HCT116 (cell line): ENCODE data around the gene ZBTB20. TPM values are rescaled to one million over a fixed set of nuclear protein-coding genes. Genes with fewer than 3 reads are reported as not detected.

Experiments
- ATAC-seq: fragments of 200-7000 bp; cut with Tn5 transposase; 2 replicates; pipeline ENCODE4 v1.9.1; 2020; ENCODE audit warnings: mild to moderate bottlenecking, moderate library complexity
- BruUV-seq: library from RNA; stranded (reverse); fragments of 400-500 nt; replicated peaks from 2 replicates; lab custom pipeline; 2021; lab: Mats Ljungman, UMichigan
- CTCF ChIA-PET: fragments of 300-600 bp; sonication (Branson Sonifier 250); formaldehyde crosslinking; loops from one replicate; lab custom pipeline; 2021; ENCODE audit warnings: antibody characterized with exemption; lab: Charles Lee
- POLR2A ChIA-PET: fragments of 300-600, 350-600 bp; sonication (Branson Sonifier 250); formaldehyde crosslinking; loops from one replicate; lab custom pipeline; 2021; ENCODE audit warnings: antibody characterized with exemption; lab: Charles Lee
- RAD21 ChIA-PET, 2 experiments: fragments of 300-600 bp; sonication (Branson Sonifier 250); formaldehyde crosslinking; loops; one replicate each; lab custom pipeline; 2023; ENCODE audit warnings: low total read pairs in 2 of 2; ENCODE audit not compliant: uncharacterized antibody in 2 of 2, unreplicated experiment in 2 of 2, low non-redundant PET in 1 of 2; lab: Charles Lee
- DNase-seq: peaks from one replicate; pipeline ENCODE4 v3.0.0-alpha.2; 2010; ENCODE audit warnings: low read depth, low spot score
- H2AFZ ChIP-seq: fragments of 200-600 bp; shearing (Covaris generic), sonication (generic); 2 replicates; pipeline ENCODE4 v1.6.1; 2017; ENCODE audit warnings: low read depth, mixed run types, mixed read lengths, antibody characterized with exemption, low read length; ENCODE audit not compliant: poor library complexity, severe bottlenecking
- H3K27ac ChIP-seq: 2 replicates; pipeline ENCODE4 v1.5.1; 2012; ENCODE audit warnings: low read depth, low read length
- H3K27me3 ChIP-seq: fragments of 200-600 bp; sonication (generic); 2 replicates; pipeline ENCODE4 v1.6.1; 2016; ENCODE audit warnings: mixed run types, low read length, mixed read lengths; ENCODE audit not compliant: insufficient read depth
- H3K36me3 ChIP-seq, 2 experiments: fragments of 200-500 bp in 1 of 2; fragments of 200-600 bp in 1 of 2; sonication (Bioruptor generic) in 1 of 2; sonication (generic) in 1 of 2; 2 replicates each; pipeline versions ENCODE4 v1.5.1 to v1.6.1; 2014 to 2016; ENCODE audit warnings: low read length in 2 of 2, inconsistent platforms in 1 of 2, mixed read lengths in 1 of 2, mixed run types in 1 of 2; ENCODE audit not compliant: insufficient read depth in 2 of 2, control insufficient read depth in 1 of 2
- H3K4me1 ChIP-seq, 2 experiments: fragments of 200-600 bp in 1 of 2; sonication (generic) in 1 of 2; 2 replicates each; pipeline versions ENCODE4 v1.5.1 to v1.6.1; 2012 to 2017; ENCODE audit warnings: low read length in 2 of 2, inconsistent platforms in 1 of 2, mild to moderate bottlenecking in 1 of 2, mixed read lengths in 1 of 2, mixed run types in 1 of 2, moderate library complexity in 1 of 2; ENCODE audit not compliant: insufficient read depth in 2 of 2, control insufficient read depth in 1 of 2
- H3K4me2 ChIP-seq: fragments of 200-600 bp; sonication (generic); 2 replicates; pipeline ENCODE4 v1.6.1; 2017; ENCODE audit warnings: mixed run types, low read length, mixed read lengths
- H3K4me3 ChIP-seq, 2 experiments: fragments of 200-600 bp in 1 of 2; sonication (generic) in 1 of 2; replicated peaks in 1 of 2; 2 replicates each; pipeline ENCODE4 v1.5.1; 2011 to 2016; ENCODE audit warnings: low read length in 2 of 2, control low read depth in 1 of 2, low read depth in 1 of 2, mild to moderate bottlenecking in 1 of 2, mixed read lengths in 1 of 2, mixed run types in 1 of 2
- H3K79me2 ChIP-seq: fragments of 200-600 bp; sonication (generic); 2 replicates; pipeline ENCODE4 v1.6.1; 2017; ENCODE audit warnings: mild to moderate bottlenecking, mixed run types, low read length, moderate library complexity, mixed read lengths; ENCODE audit not compliant: insufficient read depth
- H3K9ac ChIP-seq: fragments of 200-600 bp; sonication (generic); 2 replicates; pipeline ENCODE4 v1.6.1; 2016; ENCODE audit warnings: low read length, mixed read lengths
- H3K9me2 ChIP-seq: fragments of 200-600 bp; sonication (generic), shearing (Covaris generic); 2 replicates; pipeline ENCODE4 v1.6.1; 2017; ENCODE audit warnings: mixed run types, mild to moderate bottlenecking, moderate library complexity; ENCODE audit not compliant: insufficient read depth
- H3K9me3 ChIP-seq, 2 experiments: fragments of 200-500 bp in 1 of 2; fragments of 200-600 bp in 1 of 2; sonication (Bioruptor generic) in 1 of 2; sonication (generic) in 1 of 2; 2 replicates each; pipeline ENCODE4 v1.6.1; 2014 to 2017; ENCODE audit warnings: low read length in 2 of 2, mixed read lengths in 2 of 2, inconsistent platforms in 1 of 2, low read depth in 1 of 2, mild to moderate bottlenecking in 1 of 2, mixed run types in 1 of 2, moderate library complexity in 1 of 2; ENCODE audit not compliant: control insufficient read depth in 1 of 2, insufficient read depth in 1 of 2
- H4K20me1 ChIP-seq: fragments of 200-600 bp; sonication (generic), shearing (Covaris generic); 2 replicates; pipeline ENCODE4 v1.6.1; 2017; ENCODE audit warnings: mixed run types, mild to moderate bottlenecking, moderate library complexity; ENCODE audit not compliant: insufficient read depth
- ATF3 ChIP-seq: IDR thresholded peaks from 2 replicates; pipeline ENCODE4 v1.6.1; 2012
- CEBPB ChIP-seq: IDR thresholded peaks from 2 replicates; pipeline ENCODE4 v1.6.1; 2012; ENCODE audit warnings: low read depth
- EGR1 ChIP-seq: IDR thresholded peaks from 2 replicates; pipeline ENCODE4 v1.6.1; 2012; ENCODE audit warnings: low read depth
- ELF1 ChIP-seq: IDR thresholded peaks from 2 replicates; pipeline ENCODE4 v1.6.1; 2012; ENCODE audit warnings: low read depth, borderline replicate concordance
- EZH2 ChIP-seq: fragments of 200-600 bp; sonication (generic); IDR thresholded peaks from 2 replicates; pipeline ENCODE4 v1.6.1; 2017; ENCODE audit warnings: antibody characterized with exemption, mixed run types
- EZH2phosphoT487 ChIP-seq: fragments of 200-600 bp; IDR thresholded peaks from 2 replicates; pipeline ENCODE4 v1.6.1; 2018; ENCODE audit warnings: antibody characterized with exemption, borderline replicate concordance
- FOSL1 ChIP-seq: IDR thresholded peaks from 2 replicates; pipeline ENCODE4 v1.6.1; 2012; ENCODE audit warnings: low read depth
- POLR2AphosphoS5 ChIP-seq: IDR thresholded peaks from 2 replicates; pipeline ENCODE4 v1.6.1; 2011; ENCODE audit warnings: mild to moderate bottlenecking, low read depth, low read length, moderate library complexity
- SIN3A ChIP-seq: IDR thresholded peaks from 2 replicates; pipeline ENCODE4 v1.6.1; 2012; ENCODE audit warnings: low read depth
- SRF ChIP-seq: IDR thresholded peaks from 2 replicates; pipeline ENCODE4 v1.6.1; 2012; ENCODE audit warnings: low read depth
- TCF7L2 ChIP-seq: IDR thresholded peaks from 2 replicates; pipeline ENCODE4 v1.7.0; 2011; ENCODE audit warnings: borderline replicate concordance, inconsistent platforms; ENCODE audit not compliant: insufficient read depth, insufficient read length; ENCODE audit errors: extremely low read depth
- YY1 ChIP-seq: IDR thresholded peaks from 2 replicates; pipeline ENCODE4 v1.6.1; 2011; ENCODE audit warnings: low read length, low read depth, moderate library complexity, mild to moderate bottlenecking; ENCODE audit not compliant: insufficient replicate concordance; ENCODE audit errors: extremely low read depth
- ZFX ChIP-seq: fragments of 450-650 bp; IDR thresholded peaks from 2 replicates; pipeline ENCODE4 v1.6.1; 2017
- ZNF274 ChIP-seq: fragments of 200-500 bp; sonication (Bioruptor generic); IDR thresholded peaks from 2 replicates; pipeline ENCODE4 v1.6.1; 2014; ENCODE audit warnings: mild to moderate bottlenecking, low read depth, low read length, inconsistent platforms
- intact Hi-C: fragments of 100-400 bp; cut with micrococcal nuclease; formaldehyde crosslinking; loops from 2 replicates; pipeline ENCODE4 v1.10.0; 2022
- total RNA-seq: library from RNA; stranded (reverse); gene quantifications from one replicate; pipeline ENCODE4 v1.2.1, GENCODE V29; 2021; ENCODE audit not compliant: unreplicated experiment
- TF ChIP-seq, protein P1 (sequence below): IDR thresholded peaks from 2 replicates; pipeline ENCODE4 v1.6.1; 2012
- TF ChIP-seq, protein P2 (sequence below), 3 experiments: fragments of 200-600 bp in 1 of 3; sonication (generic) in 1 of 3; IDR thresholded peaks in 2 of 3; conservative IDR thresholded peaks in 1 of 3; 2 replicates each; pipeline ENCODE4 v1.5.1; 2012 to 2017; ENCODE audit warnings: low read depth in 2 of 3, low read length in 2 of 3, antibody characterized with exemption in 1 of 3, borderline replicate concordance in 1 of 3, control low read depth in 1 of 3, mild to moderate bottlenecking in 1 of 3, mixed read lengths in 1 of 3, mixed run types in 1 of 3, moderate library complexity in 1 of 3; ENCODE audit not compliant: insufficient read depth in 1 of 3
- TF ChIP-seq, protein P3 (sequence below): IDR thresholded peaks from 2 replicates; pipeline ENCODE4 v1.6.1; 2011; ENCODE audit warnings: mild to moderate bottlenecking, low read length, moderate library complexity; ENCODE audit not compliant: insufficient replicate concordance; ENCODE audit errors: extremely low read depth

ZBTB20 gene
- total RNA-seq, 1 experiment from 2014 or later = 42.1 TPM

GRCh38 chr3:114308377-114308776 lies 838.7 kb downstream of the ZBTB20 start:
- Histone ChIP-seq H3K4me3 (no peak overlapping the region), H3K4me2 (no peak overlapping the region), H3K9me3 (no peaks in the 10 kb centered on the region), H3K4me1 (no peaks in the 10 kb centered on the region), H3K79me2 (no peaks in the 10 kb centered on the region), H3K36me3 (no peaks in the 10 kb centered on the region), H3K9ac (no peak overlapping the region), H4K20me1 (no peaks in the 10 kb centered on the region), H3K27me3 (no peaks in the 10 kb centered on the region), H3K9me2 (no peaks in the 10 kb centered on the region), H3K27ac (no peak overlapping the region), H2AFZ (no peak overlapping the region)
- no peak for TF ChIP-seq ATF3
- TF ChIP-seq, protein P1, sequence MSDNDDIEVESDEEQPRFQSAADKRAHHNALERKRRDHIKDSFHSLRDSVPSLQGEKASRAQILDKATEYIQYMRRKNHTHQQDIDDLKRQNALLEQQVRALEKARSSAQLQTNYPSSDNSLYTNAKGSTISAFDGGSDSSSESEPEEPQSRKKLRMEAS = no peak
- RAD21 ChIA-PET = no interaction called here
- ATAC-seq (no peak), DNase-seq (no peak)
- POLR2A ChIA-PET = no interaction called here
- CTCF ChIA-PET = no interaction called here
- intact Hi-C loops = no loop called here
- BruUV-seq = no TSS peak

DNA sequence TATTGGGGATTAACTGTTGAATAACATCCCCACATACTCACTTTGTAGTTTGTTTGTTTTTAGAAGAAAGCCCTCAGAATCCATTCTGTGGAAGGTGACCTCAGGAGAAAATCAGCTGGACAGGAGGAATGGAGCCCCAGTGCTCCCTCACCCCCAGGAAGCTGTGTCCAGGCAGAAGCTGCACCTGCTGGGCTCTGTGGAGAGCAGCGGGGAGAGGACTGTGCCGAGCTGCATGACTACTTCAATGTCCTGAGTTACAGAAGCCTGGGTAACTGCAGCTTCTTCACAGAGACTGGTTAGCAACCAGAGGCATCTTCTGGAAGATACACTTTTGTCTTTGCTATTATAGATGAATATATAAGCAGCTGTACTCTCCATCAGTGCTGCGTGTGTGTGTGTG lies 839.3 kb downstream of the ZBTB20 start:
- RAD21 ChIA-PET = no interaction called here
- Histone ChIP-seq H3K9me2 (no peaks in the 10 kb centered on the region), H3K27ac (no peak overlapping the region), H3K9me3 (no peaks in the 10 kb centered on the region), H3K4me3 (no peak overlapping the region), H3K9ac (no peak overlapping the region), H4K20me1 (no peaks in the 10 kb centered on the region), H3K79me2 (no peaks in the 10 kb centered on the region), H3K4me2 (no peak overlapping the region), H3K27me3 (no peaks in the 10 kb centered on the region), H3K4me1 (no peaks in the 10 kb centered on the region), H2AFZ (no peak overlapping the region), H3K36me3 (no peaks in the 10 kb centered on the region)
- no TSS peak for BruUV-seq
- no peak for ATAC-seq
- DNase-seq = no peak
- intact Hi-C loops = no loop called here
- CTCF ChIA-PET = interaction anchor here (1.2 kb wide), 1 partner anchor 17 kb away, joined by 3 read pairs; no protein-coding TSS in a partner anchor
- POLR2A ChIA-PET = no interaction called here
- no peak for TF ChIP-seq EZH2phosphoT487
- no peak for TF ChIP-seq FOSL1
- TF ChIP-seq ZNF274 = no peak
- TF ChIP-seq, protein P2, sequence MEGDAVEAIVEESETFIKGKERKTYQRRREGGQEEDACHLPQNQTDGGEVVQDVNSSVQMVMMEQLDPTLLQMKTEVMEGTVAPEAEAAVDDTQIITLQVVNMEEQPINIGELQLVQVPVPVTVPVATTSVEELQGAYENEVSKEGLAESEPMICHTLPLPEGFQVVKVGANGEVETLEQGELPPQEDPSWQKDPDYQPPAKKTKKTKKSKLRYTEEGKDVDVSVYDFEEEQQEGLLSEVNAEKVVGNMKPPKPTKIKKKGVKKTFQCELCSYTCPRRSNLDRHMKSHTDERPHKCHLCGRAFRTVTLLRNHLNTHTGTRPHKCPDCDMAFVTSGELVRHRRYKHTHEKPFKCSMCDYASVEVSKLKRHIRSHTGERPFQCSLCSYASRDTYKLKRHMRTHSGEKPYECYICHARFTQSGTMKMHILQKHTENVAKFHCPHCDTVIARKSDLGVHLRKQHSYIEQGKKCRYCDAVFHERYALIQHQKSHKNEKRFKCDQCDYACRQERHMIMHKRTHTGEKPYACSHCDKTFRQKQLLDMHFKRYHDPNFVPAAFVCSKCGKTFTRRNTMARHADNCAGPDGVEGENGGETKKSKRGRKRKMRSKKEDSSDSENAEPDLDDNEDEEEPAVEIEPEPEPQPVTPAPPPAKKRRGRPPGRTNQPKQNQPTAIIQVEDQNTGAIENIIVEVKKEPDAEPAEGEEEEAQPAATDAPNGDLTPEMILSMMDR (IDR thresholded peaks at IDR 0.05 in 2 of 3, conservative IDR thresholded peaks at IDR 0.05 in 1 of 3; ENCODE audit: borderline replicate concordance in 1 of 3, insufficient read depth in 1 of 3, low read depth in 2 of 3, low read length in 2 of 3) = no peak
- TF ChIP-seq YY1 = no peak
- TF ChIP-seq, protein P3, sequence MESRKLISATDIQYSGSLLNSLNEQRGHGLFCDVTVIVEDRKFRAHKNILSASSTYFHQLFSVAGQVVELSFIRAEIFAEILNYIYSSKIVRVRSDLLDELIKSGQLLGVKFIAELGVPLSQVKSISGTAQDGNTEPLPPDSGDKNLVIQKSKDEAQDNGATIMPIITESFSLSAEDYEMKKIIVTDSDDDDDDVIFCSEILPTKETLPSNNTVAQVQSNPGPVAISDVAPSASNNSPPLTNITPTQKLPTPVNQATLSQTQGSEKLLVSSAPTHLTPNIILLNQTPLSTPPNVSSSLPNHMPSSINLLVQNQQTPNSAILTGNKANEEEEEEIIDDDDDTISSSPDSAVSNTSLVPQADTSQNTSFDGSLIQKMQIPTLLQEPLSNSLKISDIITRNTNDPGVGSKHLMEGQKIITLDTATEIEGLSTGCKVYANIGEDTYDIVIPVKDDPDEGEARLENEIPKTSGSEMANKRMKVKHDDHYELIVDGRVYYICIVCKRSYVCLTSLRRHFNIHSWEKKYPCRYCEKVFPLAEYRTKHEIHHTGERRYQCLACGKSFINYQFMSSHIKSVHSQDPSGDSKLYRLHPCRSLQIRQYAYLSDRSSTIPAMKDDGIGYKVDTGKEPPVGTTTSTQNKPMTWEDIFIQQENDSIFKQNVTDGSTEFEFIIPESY = no peak
- TF ChIP-seq SIN3A = no peak
- no peak for TF ChIP-seq SRF
- TF ChIP-seq EGR1 = no peak
- no peak for TF ChIP-seq ZFX
- TF ChIP-seq ATF3 = no peak
- no peak for TF ChIP-seq POLR2AphosphoS5
- TF ChIP-seq CEBPB = no peak
- no peak for TF ChIP-seq EZH2
- TF ChIP-seq ELF1 = no peak
- TF ChIP-seq TCF7L2 = no peak
